HG03378 (cell line): ENCODE data around the gene GNRH2.
"Not testable (repeated sequence)": the region's sequence is repeated elsewhere in the genome, so short reads cannot be mapped to it uniquely, and the experiment has no call there.

Source experiments
- ATAC-seq: cut with Tn5 transposase; IDR thresholded peaks from one replicate; pipeline ENCODE4 v1.9.1; 2021; ENCODE audit warnings: mild to moderate bottlenecking, moderate library complexity; ENCODE audit not compliant: unreplicated experiment

The GNRH2 gene

GRCh38 chr20:3072530-3073250, 29.3 kb downstream of the GNRH2 start:
- no peak for ATAC-seq

GRCh38 chr20:3073251-3073643, 29.8 kb downstream of the GNRH2 start:
- ATAC-seq: not testable (repeated sequence)

- ATAC-seq: no peak
Measured at GRCh38 chr20:3074812-3075211, 31.4 kb downstream of the GNRH2 start.

- not testable (repeated sequence) for ATAC-seq
Measured at GRCh38 chr20:3075315-3075714, 31.9 kb downstream of the GNRH2 start.

- ATAC-seq: no peak
Measured at GRCh38 chr20:3077618-3078134, 34.3 kb downstream of the GNRH2 start.

- no peak for ATAC-seq
Measured at GRCh38 chr20:3080939-3081388, 37.5 kb downstream of the GNRH2 start.

- no peak for ATAC-seq
Measured at GRCh38 chr20:3081641-3082040, 38.2 kb downstream of the GNRH2 start.

- no peak for ATAC-seq
Measured at GRCh38 chr20:3082306-3082951, 39.0 kb downstream of the GNRH2 start.

- no peak for ATAC-seq
Measured at GRCh38 chr20:3082955-3083952, 39.8 kb downstream of the GNRH2 start.

- ATAC-seq: no peak
Measured at GRCh38 chr20:3084283-3084985, 41.0 kb downstream of the GNRH2 start, which contains the start of gene AVP. Gene AVP, minus strand, starts transcription at chr20:3084724. Its CDS starts 50 bp downstream, at chr20:3084674.

- ATAC-seq: no peak
Measured at GRCh38 chr20:3084986-3085360, 41.6 kb downstream of the GNRH2 start.

- ATAC-seq: no peak
Measured at GRCh38 chr20:3085571-3086072, 42.2 kb downstream of the GNRH2 start.

GRCh38 chr20:3088031-3088430, 44.6 kb downstream of the GNRH2 start:
- no peak for ATAC-seq

GRCh38 chr20:3090565-3090964, 47.1 kb downstream of the GNRH2 start:
- no peak for ATAC-seq

- no peak for ATAC-seq
Measured at GRCh38 chr20:3092611-3093379, 49.4 kb downstream of the GNRH2 start.

GRCh38 chr20:3093861-3094361, 50.5 kb downstream of the GNRH2 start:
- no peak for ATAC-seq

GRCh38 chr20:3094848-3095629, 51.6 kb downstream of the GNRH2 start:
- no peak for ATAC-seq
